ENCODE results near the gene SLC1A3. TPM values are rescaled to one million over a fixed set of nuclear protein-coding genes. Genes with fewer than 3 reads are reported as not detected.

Gene SLC1A3
- polyA plus RNA-seq, 1 donor: 4.2 TPM

GRCh38 chr5:36630201-36631145 is 24.1 kb downstream of the SLC1A3 start:
- WGBS (ENCODE audit: insufficient coverage, low lambda C conversion rate): no CpG with 5 or more reads among the region's 1 CpG
- H3K4me3 ChIP-seq (ENCODE audit: low read length): no peak overlapping the region
- H3K9me3 ChIP-seq (ENCODE audit: control insufficient read depth, low read depth, low read length): no peaks in the 10 kb centered on the region
- DNase-seq: no peak
- no peak overlapping the region for H3K27ac ChIP-seq (ENCODE audit: low read length)
- no peaks in the 10 kb centered on the region for H3K27me3 ChIP-seq (ENCODE audit: control insufficient read depth, insufficient read depth, low read length)
- peaks cover 4% of the 10 kb centered on the region for H3K36me3 ChIP-seq (ENCODE audit: control insufficient read depth, insufficient read depth, low read length)
- no peaks in the 10 kb centered on the region for H3K4me1 ChIP-seq (ENCODE audit: control insufficient read depth, insufficient read depth, low read length)

GRCh38 chr5:36631154-36631553 is 24.7 kb downstream of the SLC1A3 start:
- Histone ChIP-seq H3K36me3 (ENCODE audit: control insufficient read depth, insufficient read depth, low read length) (peaks cover 4% of the 10 kb centered on the region), H3K9me3 (ENCODE audit: control insufficient read depth, low read depth, low read length) (no peaks in the 10 kb centered on the region), H3K4me3 (ENCODE audit: low read length) (no peak overlapping the region), H3K27ac (ENCODE audit: low read length) (no peak overlapping the region), H3K27me3 (ENCODE audit: control insufficient read depth, insufficient read depth, low read length) (no peaks in the 10 kb centered on the region), H3K4me1 (ENCODE audit: control insufficient read depth, insufficient read depth, low read length) (no peaks in the 10 kb centered on the region)
- no CpG with 5 or more reads among the region's 1 CpG for WGBS (ENCODE audit: insufficient coverage, low lambda C conversion rate)
- no peak for DNase-seq

- H3K27me3 ChIP-seq (ENCODE audit: control insufficient read depth, insufficient read depth, low read length): no peaks in the 10 kb centered on the region
- no peaks in the 10 kb centered on the region for H3K9me3 ChIP-seq (ENCODE audit: control insufficient read depth, low read depth, low read length)
- DNase-seq: no peak
- WGBS (ENCODE audit: insufficient coverage, low lambda C conversion rate): 100% methylated on average over 2 of the region's 5 CpGs
- H3K4me1 ChIP-seq (ENCODE audit: control insufficient read depth, insufficient read depth, low read length): no peaks in the 10 kb centered on the region
- peaks cover 4% of the 10 kb centered on the region for H3K36me3 ChIP-seq (ENCODE audit: control insufficient read depth, insufficient read depth, low read length)
- H3K4me3 ChIP-seq (ENCODE audit: low read length): no peak overlapping the region
- H3K27ac ChIP-seq (ENCODE audit: low read length): no peak overlapping the region
These were observed 25.4 kb downstream of the SLC1A3 start for GRCh38 chr5:36631620-36632362.

- Histone ChIP-seq H3K4me3 (ENCODE audit: low read length) (no peak overlapping the region), H3K4me1 (ENCODE audit: control insufficient read depth, insufficient read depth, low read length) (no peaks in the 10 kb centered on the region), H3K36me3 (ENCODE audit: control insufficient read depth, insufficient read depth, low read length) (peaks cover 4% of the 10 kb centered on the region), H3K27me3 (ENCODE audit: control insufficient read depth, insufficient read depth, low read length) (no peaks in the 10 kb centered on the region), H3K9me3 (ENCODE audit: control insufficient read depth, low read depth, low read length) (no peaks in the 10 kb centered on the region), H3K27ac (ENCODE audit: low read length) (no peak overlapping the region)
- DNase-seq: no peak
These were observed 25.9 kb downstream of the SLC1A3 start for GRCh38 chr5:36632363-36632664.

- Histone ChIP-seq H3K4me1 (ENCODE audit: control insufficient read depth, insufficient read depth, low read length) (no peaks in the 10 kb centered on the region), H3K9me3 (ENCODE audit: control insufficient read depth, low read depth, low read length) (no peaks in the 10 kb centered on the region), H3K4me3 (ENCODE audit: low read length) (no peak overlapping the region), H3K27ac (ENCODE audit: low read length) (no peak overlapping the region), H3K27me3 (ENCODE audit: control insufficient read depth, insufficient read depth, low read length) (no peaks in the 10 kb centered on the region), H3K36me3 (ENCODE audit: control insufficient read depth, insufficient read depth, low read length) (no peaks in the 10 kb centered on the region)
- DNase-seq: no peak
- WGBS (ENCODE audit: insufficient coverage, low lambda C conversion rate): 100% methylated on average over 2 of the region's 9 CpGs
These were observed 29.4 kb downstream of the SLC1A3 start for GRCh38 chr5:36635721-36636390.

GRCh38 chr5:36637101-36637500 is 30.7 kb downstream of the SLC1A3 start:
- Histone ChIP-seq H3K9me3 (ENCODE audit: control insufficient read depth, low read depth, low read length) (no peaks in the 10 kb centered on the region), H3K4me3 (ENCODE audit: low read length) (no peak overlapping the region), H3K36me3 (ENCODE audit: control insufficient read depth, insufficient read depth, low read length) (no peaks in the 10 kb centered on the region), H3K27ac (ENCODE audit: low read length) (no peak overlapping the region), H3K4me1 (ENCODE audit: control insufficient read depth, insufficient read depth, low read length) (no peaks in the 10 kb centered on the region), H3K27me3 (ENCODE audit: control insufficient read depth, insufficient read depth, low read length) (no peaks in the 10 kb centered on the region)
- no peak for DNase-seq
- 93% methylated on average over 2 of the region's 4 CpGs for WGBS (ENCODE audit: insufficient coverage, low lambda C conversion rate)

- WGBS (ENCODE audit: insufficient coverage, low lambda C conversion rate): no CpG with 5 or more reads among the region's 1 CpG
- no peaks in the 10 kb centered on the region for H3K4me1 ChIP-seq (ENCODE audit: control insufficient read depth, insufficient read depth, low read length)
- no peaks in the 10 kb centered on the region for H3K36me3 ChIP-seq (ENCODE audit: control insufficient read depth, insufficient read depth, low read length)
- DNase-seq: no peak
- H3K9me3 ChIP-seq (ENCODE audit: control insufficient read depth, low read depth, low read length): no peaks in the 10 kb centered on the region
- H3K4me3 ChIP-seq (ENCODE audit: low read length): no peak overlapping the region
- H3K27me3 ChIP-seq (ENCODE audit: control insufficient read depth, insufficient read depth, low read length): no peaks in the 10 kb centered on the region
- H3K27ac ChIP-seq (ENCODE audit: low read length): no peak overlapping the region
These were observed 31.1 kb downstream of the SLC1A3 start for GRCh38 chr5:36637516-36637915.

GRCh38 chr5:36638056-36638455 is 31.6 kb downstream of the SLC1A3 start:
- Histone ChIP-seq H3K4me3 (ENCODE audit: low read length) (no peak overlapping the region), H3K27ac (ENCODE audit: low read length) (no peak overlapping the region), H3K9me3 (ENCODE audit: control insufficient read depth, low read depth, low read length) (no peaks in the 10 kb centered on the region), H3K4me1 (ENCODE audit: control insufficient read depth, insufficient read depth, low read length) (no peaks in the 10 kb centered on the region), H3K27me3 (ENCODE audit: control insufficient read depth, insufficient read depth, low read length) (no peaks in the 10 kb centered on the region), H3K36me3 (ENCODE audit: control insufficient read depth, insufficient read depth, low read length) (no peaks in the 10 kb centered on the region)
- no peak for DNase-seq
- WGBS (ENCODE audit: insufficient coverage, low lambda C conversion rate): 0% methylated on average over 1 of the region's 4 CpGs

GRCh38 chr5:36640949-36641348 is 34.5 kb downstream of the SLC1A3 start:
- H3K27ac ChIP-seq (ENCODE audit: low read length): no peak overlapping the region
- no CpG with 5 or more reads among the region's 1 CpG for WGBS (ENCODE audit: insufficient coverage, low lambda C conversion rate)

GRCh38 chr5:36641431-36641830 is 35.0 kb downstream of the SLC1A3 start:
- Histone ChIP-seq H3K36me3 (ENCODE audit: control insufficient read depth, insufficient read depth, low read length) (no peaks in the 10 kb centered on the region), H3K27me3 (ENCODE audit: control insufficient read depth, insufficient read depth, low read length) (no peaks in the 10 kb centered on the region), H3K4me1 (ENCODE audit: control insufficient read depth, insufficient read depth, low read length) (no peaks in the 10 kb centered on the region), H3K27ac (ENCODE audit: low read length) (no peak overlapping the region), H3K4me3 (ENCODE audit: low read length) (no peak overlapping the region), H3K9me3 (ENCODE audit: control insufficient read depth, low read depth, low read length) (no peaks in the 10 kb centered on the region)
- no peak for DNase-seq

More at GRCh38 chr5:36640949-36641348, 34.5 kb downstream of the SLC1A3 start:
- no peak for DNase-seq
- Histone ChIP-seq H3K36me3 (ENCODE audit: control insufficient read depth, insufficient read depth, low read length) (no peaks in the 10 kb centered on the region), H3K4me1 (ENCODE audit: control insufficient read depth, insufficient read depth, low read length) (no peaks in the 10 kb centered on the region), H3K27me3 (ENCODE audit: control insufficient read depth, insufficient read depth, low read length) (no peaks in the 10 kb centered on the region), H3K4me3 (ENCODE audit: low read length) (no peak overlapping the region), H3K9me3 (ENCODE audit: control insufficient read depth, low read depth, low read length) (no peaks in the 10 kb centered on the region)

Measured in large intestine (tissue), 3 donors.